A549 (cell line): Measurements from ENCODE around the gene FSD1. TPM values are rescaled to one million over a fixed set of nuclear protein-coding genes. Genes with fewer than 3 reads are reported as not detected.

Experiments
- ATAC-seq, 2 experiments: fragments of 200-7000 bp in 1 of 2; fragments of >200 bp in 1 of 2; cut with Nextera tagmentation in 1 of 2; cut with Tn5 transposase in 1 of 2; 3 replicates each; pipeline versions ENCODE4 v1.8.0 to v1.9.1; 2018 to 2020; ENCODE audit warnings: mild to moderate bottlenecking in 1 of 2, moderate library complexity in 1 of 2
- CTCF ChIA-PET: fragments of 300-600 bp; sonication (Branson Sonifier 250); formaldehyde crosslinking; extraction: SDS; loops from one replicate; lab custom pipeline; 2021; ENCODE audit warnings: antibody characterized with exemption, inconsistent platforms; lab: Yijun Ruan, JAX
- POLR2A ChIA-PET: fragments of 350-600 bp; formaldehyde crosslinking; extraction: SDS; loops from one replicate; lab custom pipeline; 2021; ENCODE audit warnings: antibody characterized with exemption, inconsistent platforms; lab: Yijun Ruan, JAX
- DNase-seq, 2 experiments: peaks; one replicate each; pipeline versions ENCODE4 v3.0.0 to v3.0.0-alpha.2; 2011 to 2016; ENCODE audit warnings: low read depth in 1 of 2, low spot score in 1 of 2
- FAIRE-seq: peaks from 2 replicates; lab custom pipeline; 2011; peaks lifted over from hg19 to GRCh38; lab: Jason Lieb, UNC
- H3K27ac ChIP-seq, 2 experiments: fragments of >200 bp; sonication (Bioruptor Twin); formaldehyde crosslinking; 3 replicates each; pipeline ENCODE4 v1.5.1; 2016 to 2017
- H3K4me1 ChIP-seq: fragments of >200 bp; sonication (Bioruptor Twin); formaldehyde crosslinking; 3 replicates; pipeline ENCODE4 v1.6.1; 2016
- H3K4me2 ChIP-seq: fragments of >200 bp; sonication (Bioruptor Twin); formaldehyde crosslinking; 3 replicates; pipeline ENCODE4 v1.6.1; 2016
- H3K4me3 ChIP-seq: fragments of >200 bp; sonication (Bioruptor Twin); formaldehyde crosslinking; 3 replicates; pipeline ENCODE4 v1.5.1; 2016
- H3K9me3 ChIP-seq: fragments of >200 bp; sonication (Bioruptor Twin); formaldehyde crosslinking; 3 replicates; pipeline ENCODE4 v1.6.1; 2016
- ATOH8 ChIP-seq: fragments of 250-450 bp; sonication (Bioruptor Pico); IDR thresholded peaks from 2 replicates; pipeline ENCODE4 v1.5.0; 2020; ENCODE audit warnings: low read depth, mild to moderate bottlenecking, moderate library complexity
- CBX8 ChIP-seq: fragments of 200-600 bp; sonication (generic); IDR thresholded peaks from 2 replicates; pipeline ENCODE4 v1.6.1; 2016
- CHD2 ChIP-seq: fragments of 150-350 bp; IDR thresholded peaks from 2 replicates; pipeline ENCODE4 v1.6.1; 2014; ENCODE audit warnings: low read length; ENCODE audit not compliant: partially characterized antibody
- FOSL2 ChIP-seq, 2 experiments: fragments of 450-650 bp in 1 of 2; fragments of >200 bp in 1 of 2; sonication (Bioruptor Twin) in 1 of 2; formaldehyde crosslinking; IDR thresholded peaks; 2 replicates each; pipeline versions ENCODE4 v1.5.0 to v1.6.1; 2016 to 2020; ENCODE audit warnings: mild to moderate bottlenecking in 1 of 2, moderate library complexity in 1 of 2
- GATA3 ChIP-seq: IDR thresholded peaks from 2 replicates; pipeline ENCODE4 v1.6.1; 2012; ENCODE audit warnings: borderline replicate concordance
- HEYL ChIP-seq: fragments of 250-450 bp; sonication (Bioruptor Pico); IDR thresholded peaks from 2 replicates; pipeline ENCODE4 v1.8.0; 2021; ENCODE audit warnings: mild to moderate bottlenecking, moderate library complexity
- KDM1A ChIP-seq: fragments of 200-600 bp; sonication (generic); IDR thresholded peaks from 2 replicates; pipeline ENCODE4 v1.6.1; 2016; ENCODE audit warnings: low read depth, mild to moderate bottlenecking
- MAFK ChIP-seq: fragments of 450-650 bp; IDR thresholded peaks from 2 replicates; pipeline ENCODE4 v1.6.1; 2014; ENCODE audit not compliant: partially characterized antibody
- MYC ChIP-seq: IDR thresholded peaks from 2 replicates; pipeline ENCODE4 v1.6.1; 2012; ENCODE audit warnings: mild to moderate bottlenecking, inconsistent platforms, low read length, improper control_type of control experiment, borderline replicate concordance
- PBX3 ChIP-seq: IDR thresholded peaks from 2 replicates; pipeline ENCODE4 v1.6.1; 2012
- POLR2AphosphoS2 ChIP-seq: conservative IDR thresholded peaks from 2 replicates; pipeline ENCODE4 v1.6.1; 2012; ENCODE audit warnings: low read length, improper control_type of control experiment, inconsistent platforms
- RAD21 ChIP-seq, 2 experiments: fragments of >200 bp in 1 of 2; sonication (Bioruptor Twin) in 1 of 2; formaldehyde crosslinking in 1 of 2; IDR thresholded peaks in 1 of 2; conservative IDR thresholded peaks in 1 of 2; 2 replicates in 1 of 2; 3 replicates in 1 of 2; pipeline ENCODE4 v1.6.1; 2012 to 2018; ENCODE audit warnings: inconsistent platforms in 1 of 2
- RARB ChIP-seq: fragments of 250-450 bp; sonication (Bioruptor Pico); IDR thresholded peaks from 2 replicates; pipeline ENCODE4 v1.8.0; 2021; ENCODE audit warnings: mild to moderate bottlenecking, moderate library complexity
- RNF2 ChIP-seq: fragments of 200-600 bp; sonication (generic); IDR thresholded peaks from 2 replicates; pipeline ENCODE4 v1.6.1; 2016; ENCODE audit warnings: low read depth, mild to moderate bottlenecking, antibody characterized with exemption, moderate library complexity, borderline replicate concordance
- SMC3 ChIP-seq: fragments of >200 bp; sonication (Bioruptor Twin); formaldehyde crosslinking; IDR thresholded peaks from 3 replicates; pipeline ENCODE4 v1.6.1; 2018; ENCODE audit warnings: inconsistent platforms
- ZFP36 ChIP-seq: fragments of 450-650 bp; IDR thresholded peaks from 2 replicates; pipeline ENCODE4 v1.6.1; 2014; ENCODE audit warnings: borderline replicate concordance; ENCODE audit not compliant: partially characterized antibody
- ZNF302 ChIP-seq: fragments of 250-450 bp; sonication (Bioruptor Pico); IDR thresholded peaks from 2 replicates; pipeline ENCODE4 v1.9.0; 2021; ENCODE audit warnings: inconsistent platforms, mild to moderate bottlenecking, moderate library complexity
- ZSCAN20 ChIP-seq: fragments of 250-450 bp; sonication (Bioruptor Pico); IDR thresholded peaks from 2 replicates; pipeline ENCODE4 v1.8.0; 2022; ENCODE audit warnings: mild to moderate bottlenecking, moderate library complexity
- WGBS: methylation state at CpG from one replicate; pipeline ENCODE4 v1.1.6; 2017; ENCODE audit errors: missing lambda C conversion rate; 5-methylcytosine and 5-hydroxymethylcytosine counted together
- polyA plus RNA-seq, 4 experiments: library from polyadenylated mRNA; depleted of rRNA in 3 of 4; stranded (reverse); fragments of >200 nt; fragmentation: RNase III in 1 of 4; extraction: RNeasy Plus Mini Kit Qiagen cat#74134 plus additional on column Dnase treatment in 1 of 4; gene quantifications; 2 replicates in 3 of 4; 3 replicates in 1 of 4; pipeline ENCODE4 v1.2.3, GENCODE V29; 2011 to 2017
- TF ChIP-seq, protein P1 (sequence below): fragments of 200-600 bp; sonication (generic); IDR thresholded peaks from 2 replicates; pipeline ENCODE4 v1.6.1; 2016; ENCODE audit warnings: antibody characterized with exemption, mild to moderate bottlenecking, moderate library complexity
- TF ChIP-seq, protein P2 (sequence below): fragments of >200 bp; sonication (Bioruptor Twin); formaldehyde crosslinking; IDR thresholded peaks from 3 replicates; pipeline ENCODE4 v1.5.1; 2016
- TF ChIP-seq, protein P3 (sequence below): fragments of 150-350 bp; IDR thresholded peaks from 2 replicates; pipeline ENCODE4 v1.6.1; 2014; ENCODE audit warnings: low read depth, mild to moderate bottlenecking, low read length
- TF ChIP-seq, protein P4 (sequence below): IDR thresholded peaks from 2 replicates; pipeline ENCODE4 v1.6.1; 2012
- TF ChIP-seq, protein P5 (sequence below): fragments of >200 bp; sonication (Bioruptor Twin); formaldehyde crosslinking; IDR thresholded peaks from 3 replicates; pipeline ENCODE4 v1.6.1; 2016

FSD1 gene
- polyA plus RNA-seq, 2 of the 4 experiments (the other 2 are of a cell fraction) = 3.5 to 13.2 TPM

DNA sequence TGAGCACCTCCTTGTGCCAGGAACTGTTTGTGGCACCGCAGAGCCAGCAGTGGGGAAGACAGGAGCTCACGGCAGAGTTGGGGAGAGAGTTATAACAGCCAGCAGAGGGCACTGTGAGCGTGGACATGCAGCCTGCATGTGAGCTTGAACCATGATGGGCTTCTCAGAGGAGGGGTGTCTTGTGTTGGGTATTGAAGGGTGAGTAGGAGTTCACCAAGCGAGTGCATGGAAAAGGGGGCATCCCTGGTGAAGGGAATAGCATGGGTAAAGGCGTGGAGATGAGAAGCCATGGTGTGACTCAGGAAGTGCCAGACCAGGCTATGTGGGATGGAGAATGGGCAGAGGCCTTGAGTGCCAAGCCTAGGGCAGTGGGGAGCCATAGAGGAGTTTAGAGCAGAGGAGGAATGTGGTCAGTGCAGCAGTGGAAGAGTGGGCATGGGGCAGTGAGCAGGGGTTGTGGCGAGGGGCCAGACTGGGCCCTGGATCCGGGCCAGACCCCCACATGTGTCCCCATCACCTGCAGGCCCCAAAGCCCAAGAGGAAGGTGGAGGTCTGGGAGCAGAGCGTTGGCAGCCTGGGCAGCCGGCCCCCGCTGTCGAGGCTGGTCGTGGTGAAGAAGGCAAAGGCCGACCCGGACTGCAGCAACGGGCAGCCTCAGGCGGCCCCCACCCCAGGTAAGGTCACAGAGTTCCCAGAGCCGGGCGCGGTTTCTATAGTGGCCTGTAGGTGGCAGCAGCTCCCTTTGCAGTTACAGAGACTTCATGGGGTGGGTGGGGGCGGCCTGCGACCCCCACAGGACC, 37.1 kb upstream of the FSD1 start:
- POLR2A ChIA-PET = no interaction called here
- H3K4me2 ChIP-seq = no peak overlapping the region
- TF ChIP-seq FOSL2 (IDR thresholded peaks at IDR 0.05) (no peak), FOSL2 (CRISPR knock-in tag; IDR thresholded peaks at IDR 0.05) (no peak), POLR2AphosphoS2 (no peak), RARB (CRISPR knock-in tag) (no peak), ZSCAN20 (CRISPR knock-in tag) (no peak), RAD21 (conservative IDR thresholded peaks at IDR 0.05 in 1 of 2, IDR thresholded peaks at IDR 0.05 in 1 of 2) (peak; percentile 67 to 70), MYC (no peak), ZNF302 (CRISPR knock-in tag) (no peak), ATOH8 (no peak), KDM1A (no peak), CBX8 (no peak), PBX3 (no peak), GATA3 (no peak), RNF2 (no peak), SMC3 (0 out of 3 replicates have a peak, but pooled peaks have one; percentile 17), CHD2 (no peak), HEYL (no peak), MAFK (no peak), ZFP36 (peak; percentile 97)
- TF ChIP-seq, protein P1, sequence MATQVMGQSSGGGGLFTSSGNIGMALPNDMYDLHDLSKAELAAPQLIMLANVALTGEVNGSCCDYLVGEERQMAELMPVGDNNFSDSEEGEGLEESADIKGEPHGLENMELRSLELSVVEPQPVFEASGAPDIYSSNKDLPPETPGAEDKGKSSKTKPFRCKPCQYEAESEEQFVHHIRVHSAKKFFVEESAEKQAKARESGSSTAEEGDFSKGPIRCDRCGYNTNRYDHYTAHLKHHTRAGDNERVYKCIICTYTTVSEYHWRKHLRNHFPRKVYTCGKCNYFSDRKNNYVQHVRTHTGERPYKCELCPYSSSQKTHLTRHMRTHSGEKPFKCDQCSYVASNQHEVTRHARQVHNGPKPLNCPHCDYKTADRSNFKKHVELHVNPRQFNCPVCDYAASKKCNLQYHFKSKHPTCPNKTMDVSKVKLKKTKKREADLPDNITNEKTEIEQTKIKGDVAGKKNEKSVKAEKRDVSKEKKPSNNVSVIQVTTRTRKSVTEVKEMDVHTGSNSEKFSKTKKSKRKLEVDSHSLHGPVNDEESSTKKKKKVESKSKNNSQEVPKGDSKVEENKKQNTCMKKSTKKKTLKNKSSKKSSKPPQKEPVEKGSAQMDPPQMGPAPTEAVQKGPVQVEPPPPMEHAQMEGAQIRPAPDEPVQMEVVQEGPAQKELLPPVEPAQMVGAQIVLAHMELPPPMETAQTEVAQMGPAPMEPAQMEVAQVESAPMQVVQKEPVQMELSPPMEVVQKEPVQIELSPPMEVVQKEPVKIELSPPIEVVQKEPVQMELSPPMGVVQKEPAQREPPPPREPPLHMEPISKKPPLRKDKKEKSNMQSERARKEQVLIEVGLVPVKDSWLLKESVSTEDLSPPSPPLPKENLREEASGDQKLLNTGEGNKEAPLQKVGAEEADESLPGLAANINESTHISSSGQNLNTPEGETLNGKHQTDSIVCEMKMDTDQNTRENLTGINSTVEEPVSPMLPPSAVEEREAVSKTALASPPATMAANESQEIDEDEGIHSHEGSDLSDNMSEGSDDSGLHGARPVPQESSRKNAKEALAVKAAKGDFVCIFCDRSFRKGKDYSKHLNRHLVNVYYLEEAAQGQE = no peak
- TF ChIP-seq, protein P2, sequence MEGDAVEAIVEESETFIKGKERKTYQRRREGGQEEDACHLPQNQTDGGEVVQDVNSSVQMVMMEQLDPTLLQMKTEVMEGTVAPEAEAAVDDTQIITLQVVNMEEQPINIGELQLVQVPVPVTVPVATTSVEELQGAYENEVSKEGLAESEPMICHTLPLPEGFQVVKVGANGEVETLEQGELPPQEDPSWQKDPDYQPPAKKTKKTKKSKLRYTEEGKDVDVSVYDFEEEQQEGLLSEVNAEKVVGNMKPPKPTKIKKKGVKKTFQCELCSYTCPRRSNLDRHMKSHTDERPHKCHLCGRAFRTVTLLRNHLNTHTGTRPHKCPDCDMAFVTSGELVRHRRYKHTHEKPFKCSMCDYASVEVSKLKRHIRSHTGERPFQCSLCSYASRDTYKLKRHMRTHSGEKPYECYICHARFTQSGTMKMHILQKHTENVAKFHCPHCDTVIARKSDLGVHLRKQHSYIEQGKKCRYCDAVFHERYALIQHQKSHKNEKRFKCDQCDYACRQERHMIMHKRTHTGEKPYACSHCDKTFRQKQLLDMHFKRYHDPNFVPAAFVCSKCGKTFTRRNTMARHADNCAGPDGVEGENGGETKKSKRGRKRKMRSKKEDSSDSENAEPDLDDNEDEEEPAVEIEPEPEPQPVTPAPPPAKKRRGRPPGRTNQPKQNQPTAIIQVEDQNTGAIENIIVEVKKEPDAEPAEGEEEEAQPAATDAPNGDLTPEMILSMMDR = peak; percentile 50
- TF ChIP-seq, protein P3, sequence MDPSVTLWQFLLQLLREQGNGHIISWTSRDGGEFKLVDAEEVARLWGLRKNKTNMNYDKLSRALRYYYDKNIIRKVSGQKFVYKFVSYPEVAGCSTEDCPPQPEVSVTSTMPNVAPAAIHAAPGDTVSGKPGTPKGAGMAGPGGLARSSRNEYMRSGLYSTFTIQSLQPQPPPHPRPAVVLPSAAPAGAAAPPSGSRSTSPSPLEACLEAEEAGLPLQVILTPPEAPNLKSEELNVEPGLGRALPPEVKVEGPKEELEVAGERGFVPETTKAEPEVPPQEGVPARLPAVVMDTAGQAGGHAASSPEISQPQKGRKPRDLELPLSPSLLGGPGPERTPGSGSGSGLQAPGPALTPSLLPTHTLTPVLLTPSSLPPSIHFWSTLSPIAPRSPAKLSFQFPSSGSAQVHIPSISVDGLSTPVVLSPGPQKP = no peak
- TF ChIP-seq, protein P4, sequence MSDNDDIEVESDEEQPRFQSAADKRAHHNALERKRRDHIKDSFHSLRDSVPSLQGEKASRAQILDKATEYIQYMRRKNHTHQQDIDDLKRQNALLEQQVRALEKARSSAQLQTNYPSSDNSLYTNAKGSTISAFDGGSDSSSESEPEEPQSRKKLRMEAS = no peak
- TF ChIP-seq, protein P5, sequence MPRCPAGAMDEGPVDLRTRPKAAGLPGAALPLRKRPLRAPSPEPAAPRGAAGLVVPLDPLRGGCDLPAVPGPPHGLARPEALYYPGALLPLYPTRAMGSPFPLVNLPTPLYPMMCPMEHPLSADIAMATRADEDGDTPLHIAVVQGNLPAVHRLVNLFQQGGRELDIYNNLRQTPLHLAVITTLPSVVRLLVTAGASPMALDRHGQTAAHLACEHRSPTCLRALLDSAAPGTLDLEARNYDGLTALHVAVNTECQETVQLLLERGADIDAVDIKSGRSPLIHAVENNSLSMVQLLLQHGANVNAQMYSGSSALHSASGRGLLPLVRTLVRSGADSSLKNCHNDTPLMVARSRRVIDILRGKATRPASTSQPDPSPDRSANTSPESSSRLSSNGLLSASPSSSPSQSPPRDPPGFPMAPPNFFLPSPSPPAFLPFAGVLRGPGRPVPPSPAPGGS = no peak
- FAIRE-seq = no peak
- H3K9me3 ChIP-seq = no peaks in the 10 kb centered on the region
- CTCF ChIA-PET = interaction anchor here (0.5 to 5.5 kb wide), 25 partner anchors 9 to 258 kb away, joined by 3 to 47 read pairs (median 5); partner anchors contain the start of gene SH3GL1
- WGBS = 35% methylated on average over 9 of the region's 21 CpGs
- ATAC-seq = peak; percentile 86 to 88
- peak; percentile 61 to 82 for DNase-seq
- no peak overlapping the region for H3K27ac ChIP-seq
- H3K4me3 ChIP-seq = no peak overlapping the region
- H3K4me1 ChIP-seq = no peaks in the 10 kb centered on the region
